Caco-2 (cell line): ENCODE data around the gene ADGRL2. TPM values are rescaled to one million over a fixed set of nuclear protein-coding genes. Genes with fewer than 3 reads are reported as not detected.

ENCODE experiments used
- BruUV-seq: library from RNA; stranded (reverse); fragments of 400-500 nt; replicated peaks from 2 replicates; lab custom pipeline; 2021; lab: Mats Ljungman, UMichigan
- CTCF ChIA-PET: fragments of 300-600 bp; sonication (Branson Sonifier 250); formaldehyde crosslinking; loops from one replicate; lab custom pipeline; 2022; ENCODE audit warnings: antibody characterized with exemption; lab: Charles Lee
- POLR2A ChIA-PET: fragments of 300-600 bp; sonication (Branson Sonifier 250); formaldehyde crosslinking; loops from one replicate; lab custom pipeline; 2022; ENCODE audit warnings: antibody characterized with exemption; lab: Charles Lee
- DNase-seq, 2 experiments: peaks; one replicate each; pipeline versions ENCODE4 v3.0.0 to v3.0.0-alpha.2; 2020 to 2022
- H3K27me3 ChIP-seq: replicated peaks from 2 replicates; pipeline ENCODE4 v1.6.0; 2011; ENCODE audit warnings: low read length; ENCODE audit not compliant: control insufficient read depth, insufficient read depth
- H3K36me3 ChIP-seq: 2 replicates; pipeline ENCODE4 v1.5.1; 2011; ENCODE audit warnings: low read length; ENCODE audit not compliant: control insufficient read depth, insufficient read depth
- H3K4me1 ChIP-seq: fragments of 250-450 bp; sonication (Bioruptor Pico); 2 replicates; pipeline ENCODE4 v1.5.1; 2020; ENCODE audit warnings: mild to moderate bottlenecking
- H3K4me3 ChIP-seq: 2 replicates; pipeline ENCODE4 v1.5.1; 2011; ENCODE audit warnings: low read depth, mild to moderate bottlenecking, control low read depth, low read length
- H3K9me3 ChIP-seq: fragments of 250-450 bp; sonication (Bioruptor Pico); 2 replicates; pipeline ENCODE4 v1.5.1; 2020; ENCODE audit warnings: mild to moderate bottlenecking, moderate library complexity
- H3K27ac Mint-ChIP-seq: one replicate; pipeline ENCODE4 v1.8.0; 2022; ENCODE audit warnings: mixed read lengths; ENCODE audit not compliant: unreplicated experiment
- H3K27me3 Mint-ChIP-seq: one replicate; pipeline ENCODE4 v1.8.0; 2022; ENCODE audit warnings: mixed read lengths; ENCODE audit not compliant: insufficient read depth, unreplicated experiment
- H3K36me3 Mint-ChIP-seq: one replicate; pipeline ENCODE4 v1.8.0; 2022; ENCODE audit warnings: mild to moderate bottlenecking, mixed read lengths; ENCODE audit not compliant: insufficient read depth, unreplicated experiment
- H3K4me1 Mint-ChIP-seq: one replicate; pipeline ENCODE4 v1.8.0; 2022; ENCODE audit warnings: low read depth, mixed read lengths; ENCODE audit not compliant: unreplicated experiment
- H3K4me3 Mint-ChIP-seq: one replicate; pipeline ENCODE4 v1.8.0; 2022; ENCODE audit warnings: mild to moderate bottlenecking, moderate library complexity, mixed read lengths; ENCODE audit not compliant: unreplicated experiment
- H3K9me3 Mint-ChIP-seq: one replicate; pipeline ENCODE4 v1.8.0; 2022; ENCODE audit warnings: mixed read lengths; ENCODE audit not compliant: unreplicated experiment
- intact Hi-C: fragments of 100-400 bp; cut with micrococcal nuclease; formaldehyde crosslinking; loops from one replicate; pipeline ENCODE4 v1.10.0; 2022; ENCODE audit not compliant: unreplicated experiment
- total RNA-seq: library from RNA; stranded (reverse); gene quantifications from 2 replicates; pipeline ENCODE4 v1.2.3, GENCODE V29; 2022
- TF ChIP-seq, protein P1 (sequence below), 2 experiments: fragments of 200-600 bp in 1 of 2; IDR thresholded peaks; 1 replicate in 1 of 2; 2 replicates in 1 of 2; pipeline versions ENCODE4 v1.5.1 to v1.8.0; 2011 to 2022; ENCODE audit warnings: antibody characterized with exemption in 1 of 2, control low read depth in 1 of 2, inconsistent platforms in 1 of 2, low read depth in 1 of 2, low read length in 1 of 2, mild to moderate bottlenecking in 1 of 2, moderate library complexity in 1 of 2; ENCODE audit not compliant: insufficient read depth in 1 of 2, severe bottlenecking in 1 of 2, unreplicated experiment in 1 of 2

The ADGRL2 gene
- total RNA-seq, 1 experiment from 2014 or later: 3.8 TPM

GRCh38 chr1:81838600-81839218, 38.0 kb downstream of the ADGRL2 start:
- ChIA-PET CTCF (no interaction called here), POLR2A (no interaction called here)
- H3K4me1 Mint-ChIP-seq: no peaks in the 10 kb centered on the region

DNA sequence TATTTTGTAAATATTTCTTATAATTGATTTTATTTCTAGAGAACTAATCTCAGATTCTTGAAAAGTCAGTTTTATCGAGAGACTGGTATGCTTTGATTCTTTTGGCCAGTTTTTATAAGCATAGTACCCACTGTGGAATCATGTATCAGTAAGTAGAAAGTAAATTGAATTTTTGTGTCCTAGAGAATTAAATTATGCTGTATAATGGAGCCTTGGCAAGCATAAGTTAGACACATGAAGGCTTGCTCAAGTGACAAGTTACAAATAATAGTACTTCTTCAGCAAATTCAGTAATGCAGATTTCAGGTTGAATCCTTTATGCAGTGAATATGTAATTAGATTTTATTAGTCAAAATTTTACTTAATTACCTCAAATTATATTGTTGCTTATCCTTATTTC, 40.1 kb downstream of the ADGRL2 start:
- H3K27ac Mint-ChIP-seq: no peak overlapping the region

More at GRCh38 chr1:81838600-81839218, 38.0 kb downstream of the ADGRL2 start:
- Histone ChIP-seq H3K9me3 (no peaks in the 10 kb centered on the region), H3K4me3 (no peak overlapping the region), H3K27me3 (no peaks in the 10 kb centered on the region), H3K36me3 (no peaks in the 10 kb centered on the region), H3K4me1 (no peaks in the 10 kb centered on the region)
- Mint-ChIP-seq H3K4me3 (no peak overlapping the region), H3K9me3 (no peaks in the 10 kb centered on the region), H3K27me3 (peaks cover 1% of the 10 kb centered on the region), H3K36me3 (no peaks in the 10 kb centered on the region), H3K27ac (no peak overlapping the region)
- TF ChIP-seq, protein P1, sequence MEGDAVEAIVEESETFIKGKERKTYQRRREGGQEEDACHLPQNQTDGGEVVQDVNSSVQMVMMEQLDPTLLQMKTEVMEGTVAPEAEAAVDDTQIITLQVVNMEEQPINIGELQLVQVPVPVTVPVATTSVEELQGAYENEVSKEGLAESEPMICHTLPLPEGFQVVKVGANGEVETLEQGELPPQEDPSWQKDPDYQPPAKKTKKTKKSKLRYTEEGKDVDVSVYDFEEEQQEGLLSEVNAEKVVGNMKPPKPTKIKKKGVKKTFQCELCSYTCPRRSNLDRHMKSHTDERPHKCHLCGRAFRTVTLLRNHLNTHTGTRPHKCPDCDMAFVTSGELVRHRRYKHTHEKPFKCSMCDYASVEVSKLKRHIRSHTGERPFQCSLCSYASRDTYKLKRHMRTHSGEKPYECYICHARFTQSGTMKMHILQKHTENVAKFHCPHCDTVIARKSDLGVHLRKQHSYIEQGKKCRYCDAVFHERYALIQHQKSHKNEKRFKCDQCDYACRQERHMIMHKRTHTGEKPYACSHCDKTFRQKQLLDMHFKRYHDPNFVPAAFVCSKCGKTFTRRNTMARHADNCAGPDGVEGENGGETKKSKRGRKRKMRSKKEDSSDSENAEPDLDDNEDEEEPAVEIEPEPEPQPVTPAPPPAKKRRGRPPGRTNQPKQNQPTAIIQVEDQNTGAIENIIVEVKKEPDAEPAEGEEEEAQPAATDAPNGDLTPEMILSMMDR (IDR thresholded peaks at IDR 0.05; ENCODE audit: insufficient read depth in 1 of 2, low read depth in 1 of 2, low read length in 1 of 2, severe bottlenecking in 1 of 2, unreplicated experiment in 1 of 2): no peak
- DNase-seq: no peak
- intact Hi-C loops: no loop called here
- BruUV-seq: no TSS peak

GRCh38 chr1:81841795-81842194, 41.1 kb downstream of the ADGRL2 start:
- no TSS peak for BruUV-seq
- ChIA-PET CTCF (no interaction called here), POLR2A (no interaction called here)
- Mint-ChIP-seq H3K36me3 (no peaks in the 10 kb centered on the region), H3K4me3 (no peak overlapping the region), H3K9me3 (no peaks in the 10 kb centered on the region), H3K4me1 (no peaks in the 10 kb centered on the region), H3K27me3 (no peaks in the 10 kb centered on the region), H3K27ac (no peak overlapping the region)
- DNase-seq: no peak
- intact Hi-C loops: no loop called here
- Histone ChIP-seq H3K27me3 (no peaks in the 10 kb centered on the region), H3K9me3 (no peaks in the 10 kb centered on the region), H3K36me3 (no peaks in the 10 kb centered on the region), H3K4me3 (no peak overlapping the region), H3K4me1 (no peaks in the 10 kb centered on the region)
- TF ChIP-seq, protein P1 (IDR thresholded peaks at IDR 0.05; ENCODE audit: insufficient read depth in 1 of 2, low read depth in 1 of 2, low read length in 1 of 2, severe bottlenecking in 1 of 2, unreplicated experiment in 1 of 2): no peak

More for the DNA sequence above, 40.1 kb downstream of the ADGRL2 start:
- Mint-ChIP-seq H3K4me3 (no peak overlapping the region), H3K4me1 (no peaks in the 10 kb centered on the region), H3K36me3 (no peaks in the 10 kb centered on the region), H3K27me3 (no peaks in the 10 kb centered on the region), H3K9me3 (no peaks in the 10 kb centered on the region)
- no peak for DNase-seq
- intact Hi-C loops: no loop called here
- no peak overlapping the region for H3K4me3 ChIP-seq
- TF ChIP-seq, protein P1 (IDR thresholded peaks at IDR 0.05; ENCODE audit: insufficient read depth in 1 of 2, low read depth in 1 of 2, low read length in 1 of 2, severe bottlenecking in 1 of 2, unreplicated experiment in 1 of 2): no peak
- ChIA-PET CTCF (no interaction called here), POLR2A (no interaction called here)
- no TSS peak for BruUV-seq
- no peaks in the 10 kb centered on the region for H3K9me3 ChIP-seq
- H3K36me3 ChIP-seq: no peaks in the 10 kb centered on the region
- no peaks in the 10 kb centered on the region for H3K27me3 ChIP-seq
- H3K4me1 ChIP-seq: no peaks in the 10 kb centered on the region
